ENCODE data around the gene SAMM50.

SAMM50 gene

DNA sequence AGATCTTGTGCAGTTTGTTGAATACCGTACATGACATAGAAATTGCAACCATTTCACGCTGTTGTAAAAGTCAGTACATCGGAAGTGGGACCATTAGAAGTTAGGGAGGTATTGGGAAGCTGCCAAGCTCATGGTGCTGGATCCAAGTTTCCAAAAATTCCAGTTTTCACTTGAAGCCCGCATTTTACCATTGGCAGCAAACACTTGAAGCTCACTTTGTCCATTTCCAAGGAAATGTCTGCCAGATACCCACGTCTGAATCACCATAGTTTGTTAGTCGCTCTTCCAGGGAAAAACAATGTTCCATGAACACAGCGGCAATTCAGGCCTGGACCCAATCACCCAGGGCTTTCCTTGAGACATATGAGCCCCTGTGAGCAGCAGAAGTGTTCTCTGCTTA lies 46.3 kb downstream of the SAMM50 start:
- Histone ChIP-seq H3K4me3 (ENCODE audit: low read length, poor library complexity, severe bottlenecking) (no peak overlapping the region), H4K20me1 (ENCODE audit: insufficient read depth, low read length, poor library complexity, severe bottlenecking) (no peaks in the 10 kb centered on the region), H3F3A (ENCODE audit: low read depth) (no peaks in the 10 kb centered on the region), H3K9me2 (replicated peaks; ENCODE audit: low read depth, low read length) (no peaks in the 10 kb centered on the region), H3K4me2 (ENCODE audit: low read depth, low read length, poor library complexity, severe bottlenecking) (no peak overlapping the region), H3K4me1 (ENCODE audit: insufficient read depth, low read length, poor library complexity, severe bottlenecking) (no peaks in the 10 kb centered on the region), H3K27me3 (ENCODE audit: insufficient read depth, low read length, poor library complexity, severe bottlenecking) (no peaks in the 10 kb centered on the region), H3K9me3 (ENCODE audit: insufficient read depth, low read depth, low read length) (no peaks in the 10 kb centered on the region), H2AFZ (ENCODE audit: low read length) (no peak overlapping the region), H3K79me2 (ENCODE audit: insufficient read depth, low read length) (no peaks in the 10 kb centered on the region), H3K36me3 (ENCODE audit: insufficient read depth, low read length) (peaks cover 27% of the 10 kb centered on the region; the same call in 1 of the 2 replicates), H3K9ac (ENCODE audit: low read depth, low read length, poor library complexity, severe bottlenecking) (no peak overlapping the region)
- TF ChIP-seq, protein P1, sequence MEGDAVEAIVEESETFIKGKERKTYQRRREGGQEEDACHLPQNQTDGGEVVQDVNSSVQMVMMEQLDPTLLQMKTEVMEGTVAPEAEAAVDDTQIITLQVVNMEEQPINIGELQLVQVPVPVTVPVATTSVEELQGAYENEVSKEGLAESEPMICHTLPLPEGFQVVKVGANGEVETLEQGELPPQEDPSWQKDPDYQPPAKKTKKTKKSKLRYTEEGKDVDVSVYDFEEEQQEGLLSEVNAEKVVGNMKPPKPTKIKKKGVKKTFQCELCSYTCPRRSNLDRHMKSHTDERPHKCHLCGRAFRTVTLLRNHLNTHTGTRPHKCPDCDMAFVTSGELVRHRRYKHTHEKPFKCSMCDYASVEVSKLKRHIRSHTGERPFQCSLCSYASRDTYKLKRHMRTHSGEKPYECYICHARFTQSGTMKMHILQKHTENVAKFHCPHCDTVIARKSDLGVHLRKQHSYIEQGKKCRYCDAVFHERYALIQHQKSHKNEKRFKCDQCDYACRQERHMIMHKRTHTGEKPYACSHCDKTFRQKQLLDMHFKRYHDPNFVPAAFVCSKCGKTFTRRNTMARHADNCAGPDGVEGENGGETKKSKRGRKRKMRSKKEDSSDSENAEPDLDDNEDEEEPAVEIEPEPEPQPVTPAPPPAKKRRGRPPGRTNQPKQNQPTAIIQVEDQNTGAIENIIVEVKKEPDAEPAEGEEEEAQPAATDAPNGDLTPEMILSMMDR (conservative IDR thresholded peaks at IDR 0.05; ENCODE audit: low read length), result no peak
- TF ChIP-seq EZH2phosphoT487 (IDR thresholded peaks at IDR 0.05; ENCODE audit: borderline replicate concordance), result no peak

DNA sequence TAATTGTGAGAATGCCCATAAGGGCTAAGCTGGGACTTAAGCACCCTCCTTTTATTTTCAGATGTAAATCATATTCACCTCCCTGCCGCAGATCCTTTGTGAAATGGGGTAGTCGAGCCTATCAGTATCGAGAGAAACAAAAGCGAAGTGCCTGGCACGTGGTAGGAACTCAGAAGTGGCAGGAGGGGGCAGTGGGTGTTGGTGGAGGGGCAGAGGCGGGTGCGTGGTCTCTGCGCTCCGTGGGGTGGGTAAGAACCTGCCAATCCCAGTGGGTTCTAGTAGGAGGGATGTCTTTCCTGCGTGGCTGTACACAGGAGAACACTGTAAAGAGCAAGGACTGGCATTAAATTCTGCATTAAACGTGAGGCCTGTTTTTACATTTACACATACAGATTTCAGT lies 47.1 kb downstream of the SAMM50 start:
- Histone ChIP-seq H2AFZ (ENCODE audit: low read length) (no peak overlapping the region), H3K4me2 (ENCODE audit: low read depth, low read length, poor library complexity, severe bottlenecking) (no peak overlapping the region), H3K4me3 (ENCODE audit: low read length, poor library complexity, severe bottlenecking) (no peak overlapping the region), H3K79me2 (ENCODE audit: insufficient read depth, low read length) (no peaks in the 10 kb centered on the region), H4K20me1 (ENCODE audit: insufficient read depth, low read length, poor library complexity, severe bottlenecking) (no peaks in the 10 kb centered on the region), H3K9ac (ENCODE audit: low read depth, low read length, poor library complexity, severe bottlenecking) (no peak overlapping the region), H3K4me1 (ENCODE audit: insufficient read depth, low read length, poor library complexity, severe bottlenecking) (no peaks in the 10 kb centered on the region), H3K9me3 (ENCODE audit: insufficient read depth, low read depth, low read length) (no peaks in the 10 kb centered on the region), H3K9me2 (replicated peaks; ENCODE audit: low read depth, low read length) (no peaks in the 10 kb centered on the region), H3F3A (ENCODE audit: low read depth) (no peaks in the 10 kb centered on the region), H3K36me3 (ENCODE audit: insufficient read depth, low read length) (peaks cover 19% of the 10 kb centered on the region; the same call in 1 of the 2 replicates), H3K27me3 (ENCODE audit: insufficient read depth, low read length, poor library complexity, severe bottlenecking) (no peaks in the 10 kb centered on the region)
- no peak for TF ChIP-seq EZH2phosphoT487 (IDR thresholded peaks at IDR 0.05; ENCODE audit: borderline replicate concordance)
- TF ChIP-seq, protein P1 (conservative IDR thresholded peaks at IDR 0.05; ENCODE audit: low read length), result no peak

DNA sequence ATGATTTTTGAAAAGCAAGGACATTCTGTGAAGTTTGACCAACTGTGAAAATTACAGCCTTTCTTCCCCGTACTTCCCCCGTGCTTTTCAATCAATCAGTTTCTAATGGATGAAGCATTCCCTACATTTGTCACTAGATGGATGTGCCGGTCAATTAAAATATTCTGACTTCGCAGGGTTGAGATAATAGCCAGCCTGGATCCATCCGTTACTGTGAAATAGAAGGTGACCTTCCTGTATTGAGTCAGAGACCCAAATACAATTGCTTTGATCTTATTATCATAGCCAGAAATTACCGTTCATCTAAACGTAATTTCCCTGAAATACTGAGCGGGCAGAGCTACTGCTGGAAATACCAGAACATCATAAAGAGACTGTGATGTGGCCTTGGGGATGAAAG lies 47.8 kb downstream of the SAMM50 start:
- TF ChIP-seq, protein P1 (conservative IDR thresholded peaks at IDR 0.05; ENCODE audit: low read length), result no peak
- no peak for TF ChIP-seq EZH2phosphoT487 (IDR thresholded peaks at IDR 0.05; ENCODE audit: borderline replicate concordance)
- Histone ChIP-seq H3K4me2 (ENCODE audit: low read depth, low read length, poor library complexity, severe bottlenecking) (no peak overlapping the region), H2AFZ (ENCODE audit: low read length) (no peak overlapping the region), H3K4me1 (ENCODE audit: insufficient read depth, low read length, poor library complexity, severe bottlenecking) (no peaks in the 10 kb centered on the region), H3K9me3 (ENCODE audit: insufficient read depth, low read depth, low read length) (no peaks in the 10 kb centered on the region), H3K4me3 (ENCODE audit: low read length, poor library complexity, severe bottlenecking) (no peak overlapping the region), H3K9me2 (replicated peaks; ENCODE audit: low read depth, low read length) (no peaks in the 10 kb centered on the region), H3K36me3 (ENCODE audit: insufficient read depth, low read length) (peaks cover 14% of the 10 kb centered on the region; the same call in 1 of the 2 replicates), H3F3A (ENCODE audit: low read depth) (no peaks in the 10 kb centered on the region), H4K20me1 (ENCODE audit: insufficient read depth, low read length, poor library complexity, severe bottlenecking) (no peaks in the 10 kb centered on the region), H3K79me2 (ENCODE audit: insufficient read depth, low read length) (no peaks in the 10 kb centered on the region), H3K27me3 (ENCODE audit: insufficient read depth, low read length, poor library complexity, severe bottlenecking) (no peaks in the 10 kb centered on the region), H3K9ac (ENCODE audit: low read depth, low read length, poor library complexity, severe bottlenecking) (no peak overlapping the region)

Measured in Loucy (cell line).